HL-60/S4 treated with phorbol 12-myristate 13-acetate at 8.2 ng/mL for 4 days and 3 days (cell line): ENCODE measurements around the gene CTNNBL1.

Experiments
- in situ Hi-C: fragments of 300-500 bp; cut with MboI; formaldehyde crosslinking; loops from 2 replicates; pipeline ENCODE4 v1.15.0; 2022; ENCODE audit warnings: low sequenced_read_pairs

Gene CTNNBL1

GRCh38 chr20:37875460-37876175 is 181.8 kb downstream of the CTNNBL1 start:
- in situ Hi-C loops = no loop called here

DNA sequence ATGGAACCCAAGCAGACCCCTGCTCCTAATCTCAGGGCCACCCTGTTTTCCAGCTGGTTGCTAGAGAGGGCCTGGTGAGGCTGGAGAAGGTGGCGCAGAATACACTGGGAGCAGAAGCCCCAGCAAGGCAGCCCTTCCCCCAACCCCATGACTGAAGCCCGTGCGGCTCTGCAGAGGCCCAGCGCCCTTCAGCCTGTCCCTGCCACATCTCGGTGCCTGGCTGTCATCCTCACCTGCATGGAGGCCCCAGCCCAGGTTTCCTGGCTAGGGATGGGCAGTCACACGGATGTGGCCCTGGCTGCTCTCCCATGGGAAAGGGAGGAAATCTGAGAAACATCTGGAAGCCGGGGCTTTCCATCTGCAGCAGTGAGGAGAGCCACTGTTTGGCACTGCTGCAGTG is 183.0 kb downstream of the CTNNBL1 start:
- in situ Hi-C loops = no loop called here

DNA sequence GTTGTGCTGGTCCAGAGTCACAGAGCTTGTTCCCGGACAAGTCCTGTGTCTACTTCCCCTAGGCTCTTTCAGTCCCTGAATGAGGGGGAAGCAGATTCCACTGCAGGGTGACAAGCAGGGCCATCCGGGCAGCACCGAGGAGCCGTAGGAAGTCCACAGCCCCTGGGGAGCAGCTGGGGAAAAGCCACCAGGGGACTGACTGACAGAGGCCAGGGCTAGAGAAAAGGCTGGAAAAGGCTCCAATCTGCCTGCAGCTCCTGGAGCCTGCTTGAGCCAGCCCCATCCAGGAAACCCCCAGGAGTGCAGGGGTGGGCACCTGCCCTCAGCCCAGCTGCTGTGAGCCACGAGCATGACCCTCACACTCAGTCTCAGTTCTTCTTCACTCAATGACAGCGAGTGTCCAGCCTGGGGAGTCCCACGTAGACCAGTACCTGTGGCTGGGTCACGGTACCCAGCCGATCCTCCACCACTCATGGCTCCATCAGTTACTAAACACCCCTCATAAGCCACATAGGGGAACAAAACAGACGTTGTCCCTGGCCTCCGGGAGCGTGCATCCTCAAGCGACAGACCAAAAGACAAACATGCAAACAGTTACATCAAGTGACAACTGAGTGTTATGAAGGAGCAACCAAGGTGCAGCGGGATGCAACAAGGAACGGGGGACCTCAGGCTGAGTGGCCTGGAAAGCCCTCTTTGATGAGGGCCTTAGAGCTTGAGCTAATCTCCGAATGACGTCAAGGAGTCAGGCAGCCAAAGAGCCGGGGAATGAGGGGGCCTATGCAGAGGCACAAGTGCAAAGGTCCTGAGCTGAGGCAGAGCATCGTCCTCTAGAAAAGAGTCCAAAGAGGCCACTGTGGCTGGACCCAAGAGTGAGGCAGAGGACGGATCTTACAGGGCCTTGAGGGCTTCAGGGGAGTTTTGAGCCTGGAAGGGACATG is 184.3 kb downstream of the CTNNBL1 start:
- in situ Hi-C loops = no loop called here

DNA sequence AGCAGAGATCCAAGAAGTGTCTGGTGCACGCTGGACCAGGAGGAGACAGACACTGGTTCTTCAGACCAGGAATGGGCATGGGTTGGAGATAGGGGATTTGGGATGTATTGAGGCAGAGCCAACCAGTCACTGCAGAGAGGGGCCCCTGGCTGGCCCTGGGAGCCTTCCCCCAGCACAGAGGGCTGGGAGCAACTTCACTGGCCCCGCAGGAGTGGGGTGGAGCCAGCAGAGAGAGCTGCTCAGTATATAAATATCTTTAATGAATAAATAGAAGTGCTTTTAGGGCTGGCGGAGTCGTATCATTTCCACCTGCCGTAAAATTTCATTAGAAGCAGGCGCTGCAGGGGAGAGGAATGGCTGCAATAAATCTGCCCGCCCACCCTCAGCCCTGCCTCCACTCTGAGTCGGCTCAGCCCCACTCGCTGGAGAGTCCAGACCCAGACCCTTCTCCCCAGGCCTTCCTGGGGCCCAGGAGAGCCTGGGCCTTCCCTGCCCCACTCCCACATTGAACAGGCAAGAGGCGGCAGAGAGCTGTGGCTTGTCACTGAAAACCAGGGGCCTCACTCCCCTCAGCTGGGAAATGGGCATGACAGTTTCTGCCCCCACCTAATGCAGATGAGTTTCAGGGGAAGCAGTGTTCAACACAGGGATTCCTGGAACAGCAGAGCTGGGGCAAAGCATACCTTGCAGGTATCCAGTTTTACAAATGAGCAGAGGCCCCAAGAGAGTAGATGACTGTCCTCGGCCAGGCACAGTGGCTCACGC is 185.2 kb downstream of the CTNNBL1 start:
- in situ Hi-C loops = no loop called here

- in situ Hi-C loops = no loop called here
Measured at GRCh38 chr20:37879843-37880242, 186.0 kb downstream of the CTNNBL1 start.

DNA sequence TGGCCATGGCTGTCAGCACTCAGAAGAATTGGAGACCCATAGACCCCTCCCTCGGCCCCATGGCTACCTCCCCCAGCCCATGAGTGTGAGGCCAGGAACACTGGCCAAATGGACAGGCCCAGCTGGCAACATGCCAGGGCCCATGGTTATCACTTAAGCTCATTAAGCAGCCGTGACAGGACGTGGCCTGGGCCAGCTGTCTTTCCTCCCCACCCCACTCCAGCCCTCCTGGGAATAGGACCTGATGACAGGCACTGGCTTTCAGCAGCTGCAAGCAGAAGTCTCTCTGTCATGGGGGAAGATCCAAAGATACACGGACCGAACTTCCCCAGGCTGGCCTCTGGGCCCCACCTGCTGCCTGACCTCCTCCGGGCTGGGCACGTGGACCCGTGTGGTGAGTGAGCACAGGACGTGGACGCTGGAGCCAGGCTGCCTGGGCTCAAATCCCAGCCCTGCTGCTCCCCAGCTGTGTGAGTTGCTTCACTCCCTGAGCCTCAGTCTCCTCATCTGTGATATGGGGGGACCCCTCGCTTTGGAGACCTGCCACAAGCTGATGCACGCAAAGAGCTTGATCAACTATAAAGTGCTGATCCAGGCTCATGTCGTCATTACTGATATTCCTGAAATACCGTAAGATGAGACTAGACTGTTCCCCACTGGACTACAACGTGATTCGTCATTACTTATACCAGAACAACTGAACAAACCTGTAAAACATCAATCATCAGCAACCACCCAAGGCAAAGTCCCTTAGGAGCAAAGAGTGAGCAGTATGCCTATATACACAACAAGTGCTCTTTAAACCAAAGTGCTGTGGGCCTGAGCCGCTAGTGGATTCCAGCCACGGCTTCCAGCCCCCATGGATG is 187.1 kb downstream of the CTNNBL1 start:
- in situ Hi-C loops = no loop called here

DNA sequence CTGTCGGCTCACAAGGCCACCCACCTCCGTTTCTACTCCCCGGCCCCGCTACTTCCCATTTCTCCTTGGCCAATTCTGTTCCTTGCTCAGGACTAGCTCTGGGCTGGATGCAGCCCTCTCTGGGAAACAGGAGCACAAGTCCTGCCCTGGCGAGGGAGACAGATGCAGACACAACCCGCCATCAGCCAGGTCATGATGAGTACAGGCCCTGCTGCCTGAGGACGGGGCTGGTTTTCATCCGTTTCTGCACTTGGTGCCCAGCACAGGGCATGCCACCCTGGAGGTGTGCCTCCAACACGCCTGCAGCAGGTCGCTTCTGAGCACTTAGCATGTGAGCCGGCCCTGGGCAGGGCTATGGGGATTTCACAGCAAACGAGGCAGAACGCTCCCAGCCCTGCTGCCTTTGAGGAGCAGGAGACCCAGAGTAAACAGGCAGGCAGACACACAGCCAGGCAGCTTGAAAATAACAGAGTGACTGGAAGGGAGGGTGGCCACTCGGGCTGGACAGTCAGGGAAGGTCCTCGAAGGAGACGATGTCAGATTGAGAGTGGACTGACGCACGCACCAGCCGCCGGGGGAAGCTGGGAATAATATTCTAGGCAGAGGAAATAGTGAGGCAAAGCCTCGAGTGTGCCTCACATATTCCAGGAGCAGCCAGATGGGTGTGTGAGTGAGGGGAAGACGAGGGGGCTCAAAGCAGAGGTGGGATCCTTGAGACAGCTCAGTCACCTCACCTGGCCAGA is 187.9 kb downstream of the CTNNBL1 start:
- in situ Hi-C loops = no loop called here

DNA sequence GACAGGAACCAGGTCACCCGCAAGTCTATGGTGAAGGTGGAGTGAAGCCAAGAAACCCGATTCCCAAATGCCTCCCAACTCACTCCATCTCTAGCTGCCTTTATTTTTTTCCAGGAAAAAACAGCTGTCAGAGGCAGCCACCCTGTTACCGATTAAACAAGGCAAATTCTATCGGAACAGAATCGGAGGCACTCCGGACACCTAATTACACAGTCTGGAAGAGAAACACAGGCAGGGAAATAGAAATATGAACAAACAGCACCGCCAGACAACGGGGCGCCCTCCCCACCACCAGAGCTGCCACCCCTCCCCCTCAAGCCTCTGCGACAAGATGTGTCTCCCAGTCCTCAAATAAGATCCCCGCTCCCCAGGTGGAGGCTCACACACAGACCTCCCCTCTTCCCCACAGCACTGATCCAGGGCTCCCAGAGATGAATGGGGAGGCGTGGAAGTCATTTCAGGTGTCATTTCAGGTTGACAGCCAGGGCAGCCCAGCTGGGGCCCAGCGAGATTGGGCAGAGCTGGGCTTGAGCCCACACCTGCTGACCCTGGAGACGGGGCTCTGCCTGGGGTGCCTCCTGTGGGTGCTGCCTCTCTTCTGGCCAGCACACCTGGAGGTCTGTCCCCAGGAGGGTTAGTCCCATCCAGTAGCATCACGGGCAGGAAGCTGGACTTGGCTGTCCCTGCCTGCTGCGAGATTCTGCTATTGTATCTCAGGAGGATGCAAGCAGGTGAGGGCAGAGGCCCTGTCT is 189.3 kb downstream of the CTNNBL1 start:
- in situ Hi-C loops = no loop called here

DNA sequence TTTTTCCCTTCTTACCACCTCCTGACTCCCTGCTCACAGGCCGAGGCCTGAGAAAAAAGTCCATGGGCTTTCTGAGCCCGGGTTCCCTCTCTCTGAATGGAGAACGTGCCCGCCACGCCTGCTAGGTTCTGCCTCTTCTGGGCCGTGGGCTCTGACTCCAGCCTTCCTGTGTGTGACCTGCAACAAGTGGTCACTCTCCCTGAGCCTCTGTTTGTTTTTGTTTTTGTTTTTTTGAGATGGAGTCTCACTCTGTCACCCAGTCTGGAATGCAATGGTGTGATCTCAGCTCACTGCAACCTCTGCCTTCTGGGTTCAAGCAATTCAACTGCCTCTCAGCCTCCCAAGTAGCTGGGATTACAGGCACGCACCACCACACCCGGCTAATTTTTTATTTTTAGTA is 191.2 kb downstream of the CTNNBL1 start:
- in situ Hi-C loops = no loop called here

- in situ Hi-C loops = no loop called here
Measured at GRCh38 chr20:37885593-37886503, 192.0 kb downstream of the CTNNBL1 start.

GRCh38 chr20:37886851-37887297 is 193.0 kb downstream of the CTNNBL1 start:
- in situ Hi-C loops = no loop called here

- in situ Hi-C loops = no loop called here
Measured at GRCh38 chr20:37888641-37889040, 194.8 kb downstream of the CTNNBL1 start.

GRCh38 chr20:37890108-37890507 is 196.3 kb downstream of the CTNNBL1 start:
- in situ Hi-C loops = no loop called here

GRCh38 chr20:37890643-37891042 is 196.8 kb downstream of the CTNNBL1 start:
- in situ Hi-C loops = no loop called here

DNA sequence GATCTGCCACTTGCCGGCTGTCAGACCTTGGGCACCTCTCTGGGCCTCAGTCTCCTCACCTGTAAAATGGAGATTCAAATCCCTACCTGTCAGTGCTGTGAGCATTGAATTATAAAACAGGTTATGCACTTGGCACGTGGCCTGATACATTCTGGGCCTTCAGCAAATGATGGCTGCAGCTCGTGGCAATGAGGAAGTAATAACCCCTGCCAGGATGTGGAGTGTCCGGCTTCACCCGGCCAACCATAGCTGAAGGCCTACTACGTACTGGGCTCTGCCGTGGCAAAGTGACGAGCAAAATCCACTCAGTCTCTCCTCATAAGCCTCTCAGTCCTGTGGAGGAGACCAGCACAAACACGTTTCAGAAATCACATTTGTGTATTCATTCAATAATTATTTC is 198.2 kb downstream of the CTNNBL1 start:
- in situ Hi-C loops = no loop called here

GRCh38 chr20:37893566-37894241 is 199.9 kb downstream of the CTNNBL1 start:
- in situ Hi-C loops = no loop called here

GRCh38 chr20:37894454-37894853 is 200.6 kb downstream of the CTNNBL1 start:
- in situ Hi-C loops = no loop called here
